K562 (cell line): Measurements from ENCODE around the gene DIP2B. TPM values are rescaled to one million over a fixed set of nuclear protein-coding genes. Genes with fewer than 3 reads are reported as not detected.

ENCODE experiments used
- CHD1 ChIP-seq: fragments of 200-600 bp; sonication (generic); IDR thresholded peaks from one replicate; pipeline ENCODE4 v1.6.1; 2012; ENCODE audit warnings: mild to moderate bottlenecking, moderate library complexity, low read length, inconsistent platforms
- DEAF1 ChIP-seq: fragments of 450-650 bp; formaldehyde crosslinking; IDR thresholded peaks from 2 replicates; pipeline ENCODE4 v1.4.0; 2020; ENCODE audit warnings: mild to moderate bottlenecking, moderate library complexity
- E2F4 ChIP-seq: sonication (generic); formaldehyde crosslinking; IDR thresholded peaks from 2 replicates; pipeline ENCODE4 v1.8.0; 2022; ENCODE audit warnings: mild to moderate bottlenecking, low read depth, missing genetic modification reagents
- GABPA ChIP-seq: fragments of 200-800 bp; sonication (Bioruptor generic); conservative IDR thresholded peaks from 2 replicates; pipeline ENCODE4 v1.6.1; 2016; ENCODE audit warnings: low read depth, missing genetic modification characterization, missing compliant biosample characterization
- HMG20B ChIP-seq: fragments of 250-450 bp; sonication (Bioruptor Pico); IDR thresholded peaks from 2 replicates; pipeline ENCODE4 v1.5.0; 2021; ENCODE audit warnings: mild to moderate bottlenecking
- KDM5B ChIP-seq: fragments of 200-600 bp; sonication (generic); IDR thresholded peaks from 2 replicates; pipeline ENCODE4 v1.6.1; 2012; ENCODE audit warnings: low read depth, mild to moderate bottlenecking, moderate library complexity, low read length, control low read depth, inconsistent platforms; ENCODE audit not compliant: insufficient replicate concordance
- KLF10 ChIP-seq: fragments of 250-450 bp; sonication (Bioruptor Pico); IDR thresholded peaks from 2 replicates; pipeline ENCODE4 v1.6.1; 2021; ENCODE audit warnings: matching md5 sums
- NCOR1 ChIP-seq: fragments of 450-650 bp; IDR thresholded peaks from 2 replicates; pipeline ENCODE4 v1.6.1; 2016; ENCODE audit warnings: mild to moderate bottlenecking, moderate library complexity
- POLR2G ChIP-seq: fragments of 200-400 bp; formaldehyde crosslinking; IDR thresholded peaks from 2 replicates; pipeline ENCODE4 v1.6.1; 2017; ENCODE audit warnings: low read depth, mild to moderate bottlenecking, antibody characterized with exemption, low read length, moderate library complexity
- RAD21 ChIP-seq, 2 experiments: fragments of 250-450 bp in 1 of 2; fragments of 450-650 bp in 1 of 2; sonication (Bioruptor Pico) in 1 of 2; formaldehyde crosslinking in 1 of 2; IDR thresholded peaks in 1 of 2; conservative IDR thresholded peaks in 1 of 2; 2 replicates each; pipeline versions ENCODE4 v1.4.0 to v1.8.0; 2020 to 2022; ENCODE audit warnings: mild to moderate bottlenecking in 2 of 2, moderate library complexity in 1 of 2
- RREB1 ChIP-seq: fragments of 250-450 bp; sonication (Bioruptor Pico); IDR thresholded peaks from 2 replicates; pipeline ENCODE4 v1.4.0; 2020
- TAF7 ChIP-seq: fragments of 450-650 bp; IDR thresholded peaks from 2 replicates; pipeline ENCODE4 v1.6.1; 2016; ENCODE audit warnings: missing genetic modification characterization, missing compliant biosample characterization
- TAL1 ChIP-seq: fragments of 450-650 bp; IDR thresholded peaks from 2 replicates; pipeline ENCODE4 v1.6.1; 2016; ENCODE audit warnings: mild to moderate bottlenecking
- TBL1XR1 ChIP-seq, 2 experiments: IDR thresholded peaks; 2 replicates each; pipeline ENCODE4 v1.6.1; 2012; ENCODE audit warnings: improper control_type of control experiment in 2 of 2, low read length in 2 of 2, mild to moderate bottlenecking in 1 of 2
- ZFP36 ChIP-seq: fragments of 150-350 bp; IDR thresholded peaks from 2 replicates; pipeline ENCODE4 v1.6.1; 2018; ENCODE audit warnings: low read length, low read depth; ENCODE audit not compliant: partially characterized antibody
- ZNF699 ChIP-seq: fragments of 250-450 bp; sonication (Bioruptor Pico); IDR thresholded peaks from 2 replicates; pipeline ENCODE4 v1.8.0; 2021; ENCODE audit warnings: mild to moderate bottlenecking, moderate library complexity; ENCODE audit not compliant: insufficient replicate concordance
- polyA plus RNA-seq, 8 experiments: library from polyadenylated mRNA; depleted of rRNA in 4 of 8; stranded (reverse) in 5 of 8; unstranded in 3 of 8; fragments of >200 nt; fragmentation: Nextera tagmentation in 2 of 8; fragmentation: Illumina TruSeq in 1 of 8; extraction: Ambion mirVana in 2 of 8; extraction: Trizol in 1 of 8; gene quantifications; 2 replicates each; pipeline versions ENCODE4 v1.2.1 to v1.2.3, GENCODE V29; 2011 to 2014; ENCODE audit warnings: inconsistent platforms in 1 of 8, missing spikeins in 1 of 8
- total RNA-seq, 7 experiments: library from RNA; depleted of rRNA in 6 of 7; stranded (reverse); fragments of >200 nt in 6 of 7; fragmentation: Illumina TruSeq in 2 of 7; extraction: Trizol in 2 of 7; gene quantifications; 2 replicates each; pipeline versions ENCODE4 v1.2.1 to v1.2.3, GENCODE V29; 2011 to 2021; ENCODE audit warnings: low replicate concordance in 1 of 7
- TF ChIP-seq, protein P1 (sequence below): sonication (generic); IDR thresholded peaks from 2 replicates; pipeline ENCODE4 v1.6.1; 2016

DIP2B gene
- total and polyA plus RNA-seq, 9 of the 15 experiments (the other 6 are each of a cell fraction or from before 2014, with no cell fraction given) = 4.6 to 26.1 (median 18.8) TPM

- no peak for TF ChIP-seq HMG20B (CRISPR knock-in tag)
- TF ChIP-seq NCOR1 = peak; percentile 32; the same call in 1 of the 2 replicates
- no peak for TF ChIP-seq ZFP36
- TF ChIP-seq E2F4 (CRISPR knock-in tag) = no peak
- TF ChIP-seq KLF10 (CRISPR knock-in tag) = no peak
- TF ChIP-seq TAF7 = peak; percentile 38; the same call in 1 of the 2 replicates
- TF ChIP-seq GABPA (tag) = no peak
- TF ChIP-seq TAL1 = peak; percentile 8; the same call in 1 of the 2 replicates
- peak; percentile 45; the same call in 1 of the 2 replicates for TF ChIP-seq DEAF1 (CRISPR knock-in tag)
- no peak for TF ChIP-seq POLR2G
- TF ChIP-seq CHD1 = no peak
- TF ChIP-seq KDM5B = no peak
- TF ChIP-seq, protein P1, sequence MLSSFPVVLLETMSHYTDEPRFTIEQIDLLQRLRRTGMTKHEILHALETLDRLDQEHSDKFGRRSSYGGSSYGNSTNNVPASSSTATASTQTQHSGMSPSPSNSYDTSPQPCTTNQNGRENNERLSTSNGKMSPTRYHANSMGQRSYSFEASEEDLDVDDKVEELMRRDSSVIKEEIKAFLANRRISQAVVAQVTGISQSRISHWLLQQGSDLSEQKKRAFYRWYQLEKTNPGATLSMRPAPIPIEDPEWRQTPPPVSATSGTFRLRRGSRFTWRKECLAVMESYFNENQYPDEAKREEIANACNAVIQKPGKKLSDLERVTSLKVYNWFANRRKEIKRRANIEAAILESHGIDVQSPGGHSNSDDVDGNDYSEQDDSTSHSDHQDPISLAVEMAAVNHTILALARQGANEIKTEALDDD = peak; percentile 40; the same call in 1 of the 2 replicates
- TF ChIP-seq ZNF699 (CRISPR knock-in tag) = no peak
- TF ChIP-seq RAD21 (CRISPR knock-in tag; conservative IDR thresholded peaks at IDR 0.05 in 1 of 2, IDR thresholded peaks at IDR 0.05 in 1 of 2) = peak; percentile 65 to 66
- peak in 1 of 2 experiments; percentile 52; a peak in 1 of 4 replicates for TF ChIP-seq TBL1XR1 (IDR thresholded peaks at IDR 0.05; ENCODE audit: low read length in 2 of 2)
- TF ChIP-seq RREB1 = no peak
These were observed 260.5 kb downstream of the DIP2B start (continued) for GRCh38 chr12:50765095-50765911.
